Esophagus squamous epithelium (tissue), 4 donors: ENCODE measurements around the gene LIPM.

Experiments used
- POLR2A ChIP-seq, 4 donors: fragments of 450-650 bp; IDR thresholded peaks; one replicate each; pipeline ENCODE4 v1.6.1; 2017; ENCODE audit warnings: antibody characterized with exemption in 4 of 4, mild to moderate bottlenecking in 4 of 4, moderate library complexity in 3 of 4
- TF ChIP-seq, protein P1 (sequence below), 6 experiments: fragments of 450-650 bp in 4 of 6; fragments of 200-600 bp in 2 of 6; sonication (generic) in 2 of 6; IDR thresholded peaks; one replicate each; pipeline ENCODE4 v1.5.1; 2016 to 2019; ENCODE audit warnings: antibody characterized with exemption in 6 of 6, mild to moderate bottlenecking in 4 of 6, moderate library complexity in 4 of 6

DNA sequence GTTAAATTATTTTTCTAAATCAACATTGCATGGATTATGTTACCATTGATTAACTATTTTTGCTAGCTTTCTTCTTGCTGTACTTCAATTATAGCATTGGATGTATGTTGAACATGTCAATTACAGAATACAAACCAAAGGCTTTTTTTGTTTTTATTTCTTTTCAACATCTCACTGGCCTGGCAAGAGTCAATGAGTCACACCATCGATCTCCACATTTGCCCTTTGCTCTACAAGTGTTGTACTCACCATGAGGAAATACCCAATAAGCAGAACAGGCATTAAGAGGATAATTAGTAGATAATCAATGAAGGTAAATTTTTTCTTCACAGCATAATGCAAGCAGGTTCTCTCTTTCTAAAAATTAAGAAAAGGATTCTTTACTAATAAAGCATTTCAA lies 25.8 kb downstream of the LIPM start:
- no peak for TF ChIP-seq POLR2A (IDR thresholded peaks at IDR 0.05)
- TF ChIP-seq, protein P1, sequence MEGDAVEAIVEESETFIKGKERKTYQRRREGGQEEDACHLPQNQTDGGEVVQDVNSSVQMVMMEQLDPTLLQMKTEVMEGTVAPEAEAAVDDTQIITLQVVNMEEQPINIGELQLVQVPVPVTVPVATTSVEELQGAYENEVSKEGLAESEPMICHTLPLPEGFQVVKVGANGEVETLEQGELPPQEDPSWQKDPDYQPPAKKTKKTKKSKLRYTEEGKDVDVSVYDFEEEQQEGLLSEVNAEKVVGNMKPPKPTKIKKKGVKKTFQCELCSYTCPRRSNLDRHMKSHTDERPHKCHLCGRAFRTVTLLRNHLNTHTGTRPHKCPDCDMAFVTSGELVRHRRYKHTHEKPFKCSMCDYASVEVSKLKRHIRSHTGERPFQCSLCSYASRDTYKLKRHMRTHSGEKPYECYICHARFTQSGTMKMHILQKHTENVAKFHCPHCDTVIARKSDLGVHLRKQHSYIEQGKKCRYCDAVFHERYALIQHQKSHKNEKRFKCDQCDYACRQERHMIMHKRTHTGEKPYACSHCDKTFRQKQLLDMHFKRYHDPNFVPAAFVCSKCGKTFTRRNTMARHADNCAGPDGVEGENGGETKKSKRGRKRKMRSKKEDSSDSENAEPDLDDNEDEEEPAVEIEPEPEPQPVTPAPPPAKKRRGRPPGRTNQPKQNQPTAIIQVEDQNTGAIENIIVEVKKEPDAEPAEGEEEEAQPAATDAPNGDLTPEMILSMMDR (IDR thresholded peaks at IDR 0.05): no peak
